HEK293 (cell line): Measurements from ENCODE around the gene ZNF574.

ENCODE experiments used
- CTCF ChIP-seq: fragments of 450-650 bp; formaldehyde crosslinking; IDR thresholded peaks from 2 replicates; pipeline ENCODE4 v1.5.1; 2016; ENCODE audit warnings: missing biosample characterization, missing genetic modification characterization
- KLF1 ChIP-seq: fragments of 450-650 bp; formaldehyde crosslinking; IDR thresholded peaks from 2 replicates; pipeline ENCODE4 v1.5.1; 2016; ENCODE audit warnings: missing biosample characterization, missing genetic modification characterization
- SALL2 ChIP-seq: fragments of 450-650 bp; formaldehyde crosslinking; IDR thresholded peaks from 2 replicates; pipeline ENCODE4 v1.5.0; 2017; ENCODE audit warnings: missing biosample characterization, mild to moderate bottlenecking, missing genetic modification characterization, borderline replicate concordance
- ZBTB26 ChIP-seq: fragments of 450-650 bp; formaldehyde crosslinking; optimal IDR thresholded peaks from 2 replicates; pipeline ENCODE3; 2016; ENCODE audit warnings: missing biosample characterization, mild to moderate bottlenecking, missing genetic modification characterization
- ZBTB49 ChIP-seq: fragments of 450-650 bp; formaldehyde crosslinking; IDR thresholded peaks from 2 replicates; pipeline ENCODE4 v1.5.1; 2016; ENCODE audit warnings: missing biosample characterization, missing genetic modification characterization, low read depth
- ZNF140 ChIP-seq: fragments of 450-650 bp; formaldehyde crosslinking; IDR thresholded peaks from 2 replicates; pipeline ENCODE4 v1.5.1; 2016; ENCODE audit warnings: missing biosample characterization, missing genetic modification characterization
- ZNF184 ChIP-seq: fragments of 450-650 bp; IDR thresholded peaks from 2 replicates; pipeline ENCODE4 v1.5.1; 2018; ENCODE audit warnings: missing biosample characterization, mild to moderate bottlenecking, missing genetic modification characterization
- ZNF398 ChIP-seq: fragments of 450-650 bp; formaldehyde crosslinking; IDR thresholded peaks from 2 replicates; pipeline ENCODE4 v1.5.1; 2017; ENCODE audit warnings: missing biosample characterization, missing genetic modification characterization
- ZNF664 ChIP-seq: fragments of 450-650 bp; formaldehyde crosslinking; IDR thresholded peaks from 2 replicates; pipeline ENCODE4 v1.5.1; 2016; ENCODE audit warnings: missing biosample characterization, missing genetic modification characterization
- ZNF776 ChIP-seq: fragments of 450-650 bp; formaldehyde crosslinking; IDR thresholded peaks from 2 replicates; pipeline ENCODE4 v1.5.0; 2017; ENCODE audit warnings: missing biosample characterization, missing genetic modification characterization, borderline replicate concordance

- TF ChIP-seq CTCF (no peak), ZNF184 (tag by site-specific recombination) (no peak), ZNF776 (tag by site-specific recombination) (no peak), ZBTB26 (tag by site-specific recombination) (no peak), ZNF140 (tag by site-specific recombination) (no peak), ZNF664 (no peak), ZBTB49 (tag by site-specific recombination) (no peak), KLF1 (tag by site-specific recombination) (no peak), ZNF398 (tag by site-specific recombination) (no peak), SALL2 (tag by site-specific recombination) (no peak)
Measured at GRCh38 chr19:42057846-42058245, 18.1 kb upstream of the ZNF574 start.
